Type B pancreatic cell (in vitro differentiated cells): Measurements from ENCODE around the gene LPO. TPM values are rescaled to one million over a fixed set of nuclear protein-coding genes. Genes with fewer than 3 reads are reported as not detected.

ENCODE experiments used
- DNase-seq: peaks from one replicate; pipeline ENCODE4 v3.0.0; 2021; ENCODE audit warnings: mixed read lengths; ENCODE audit not compliant: unreplicated experiment; ENCODE audit errors: extremely low spot score
- H3K27ac Mint-ChIP-seq: 2 replicates; pipeline ENCODE4 v1.8.0; 2021; ENCODE audit warnings: mild to moderate bottlenecking, mixed read lengths
- H3K27me3 Mint-ChIP-seq: 2 replicates; pipeline ENCODE4 v1.8.0; 2021; ENCODE audit warnings: mixed read lengths
- H3K36me3 Mint-ChIP-seq: 2 replicates; pipeline ENCODE4 v1.8.0; 2021; ENCODE audit warnings: mixed read lengths
- H3K4me1 Mint-ChIP-seq: one replicate; pipeline ENCODE4 v1.8.0; 2021; ENCODE audit warnings: mixed read lengths; ENCODE audit not compliant: unreplicated experiment
- H3K4me3 Mint-ChIP-seq: 2 replicates; pipeline ENCODE4 v1.8.0; 2021; ENCODE audit warnings: mild to moderate bottlenecking, mixed read lengths
- H3K9me3 Mint-ChIP-seq: 2 replicates; pipeline ENCODE4 v1.8.0; 2021; ENCODE audit warnings: mixed read lengths
- CTCF ChIP-seq: fragments of 200-600 bp; sonication (generic); conservative IDR thresholded peaks from 2 replicates; pipeline ENCODE4 v1.5.0; 2021; ENCODE audit warnings: antibody characterized with exemption, mild to moderate bottlenecking
- total RNA-seq: library from RNA; stranded (reverse); gene quantifications from 2 replicates; pipeline ENCODE4 v1.2.1, GENCODE V29; 2021; ENCODE audit warnings: low replicate concordance

The LPO gene
- total RNA-seq, 1 donor from 2014 or later = not detected

- Mint-ChIP-seq H3K27me3 (peaks cover 79% of the 10 kb centered on the region), H3K9me3 (no peaks in the 10 kb centered on the region), H3K36me3 (no peaks in the 10 kb centered on the region), H3K4me1 (no peaks in the 10 kb centered on the region), H3K27ac (no peak overlapping the region), H3K4me3 (no peak overlapping the region)
- TF ChIP-seq CTCF = no peak
- no peak for DNase-seq
Measured at GRCh38 chr17:58229384-58229783, 9.0 kb upstream of the LPO start.

- H3K27me3 Mint-ChIP-seq = peaks cover 81% of the 10 kb centered on the region
- no peak overlapping the region for H3K27ac Mint-ChIP-seq
- no peaks in the 10 kb centered on the region for H3K36me3 Mint-ChIP-seq
- DNase-seq = no peak
- no peaks in the 10 kb centered on the region for H3K4me1 Mint-ChIP-seq
- no peak for TF ChIP-seq CTCF
- no peak overlapping the region for H3K4me3 Mint-ChIP-seq
- H3K9me3 Mint-ChIP-seq = no peaks in the 10 kb centered on the region
Measured at GRCh38 chr17:58229881-58230280, 8.5 kb upstream of the LPO start.

- Mint-ChIP-seq H3K36me3 (no peaks in the 10 kb centered on the region), H3K4me3 (no peak overlapping the region), H3K4me1 (no peaks in the 10 kb centered on the region), H3K9me3 (no peaks in the 10 kb centered on the region), H3K27me3 (peaks cover 89% of the 10 kb centered on the region), H3K27ac (no peak overlapping the region)
- TF ChIP-seq CTCF = no peak
- DNase-seq = no peak
Measured at GRCh38 chr17:58231641-58232040, 6.7 kb upstream of the LPO start.

- H3K27ac Mint-ChIP-seq = no peak overlapping the region
- no peak overlapping the region for H3K4me3 Mint-ChIP-seq
- H3K9me3 Mint-ChIP-seq = no peaks in the 10 kb centered on the region
- no peak for DNase-seq
- no peak for TF ChIP-seq CTCF
- H3K4me1 Mint-ChIP-seq = no peaks in the 10 kb centered on the region
- H3K36me3 Mint-ChIP-seq = no peaks in the 10 kb centered on the region
- peaks cover 89% of the 10 kb centered on the region for H3K27me3 Mint-ChIP-seq
Measured at GRCh38 chr17:58232707-58233156, 5.7 kb upstream of the LPO start.

- Mint-ChIP-seq H3K36me3 (no peaks in the 10 kb centered on the region), H3K27me3 (peaks cover 90% of the 10 kb centered on the region)
- no peak for DNase-seq
Measured at GRCh38 chr17:58233543-58233942, 4.8 kb upstream of the LPO start.

More at GRCh38 chr17:58233543-58233942, 4.8 kb upstream of the LPO start:
- no peak for TF ChIP-seq CTCF
- Mint-ChIP-seq H3K9me3 (no peaks in the 10 kb centered on the region), H3K4me1 (no peaks in the 10 kb centered on the region), H3K27ac (no peak overlapping the region), H3K4me3 (no peak overlapping the region)
